Measurements from ENCODE around the gene KRIT1.

The KRIT1 gene

DNA sequence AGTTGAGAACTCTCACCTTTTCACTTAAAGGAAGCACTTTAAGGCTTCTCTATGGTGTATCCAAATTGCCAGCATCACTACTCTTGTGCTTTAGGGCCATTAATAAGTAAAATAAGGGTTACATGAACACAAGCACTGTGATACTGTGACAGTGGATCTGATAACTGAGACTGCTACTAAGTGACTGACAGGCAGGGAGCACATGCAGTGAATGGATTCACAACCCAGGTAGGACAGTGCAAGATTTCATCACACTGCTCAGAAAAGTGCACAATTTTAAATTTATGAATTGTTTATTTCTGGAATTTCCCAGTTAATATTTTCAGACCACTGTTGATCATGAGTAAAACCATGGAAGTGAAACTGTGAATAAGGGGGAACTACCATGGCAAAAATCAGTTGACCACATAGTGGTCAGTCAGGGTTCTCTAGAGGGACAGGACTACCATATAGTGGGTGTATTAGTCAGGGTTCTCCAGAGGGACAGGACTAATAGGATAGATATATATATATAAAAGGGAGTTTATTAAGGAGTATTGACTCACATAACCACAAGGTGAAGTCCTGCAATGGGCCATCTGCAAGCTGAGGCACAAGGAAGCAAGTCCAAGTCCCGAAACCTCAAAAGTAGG, 90.5 kb downstream of the KRIT1 start:
- TF ChIP-seq HDGF (IDR thresholded peaks at IDR 0.05; ENCODE audit: borderline replicate concordance) (no peak), ZNF384 (IDR thresholded peaks at IDR 0.05) (no peak), NFRKB (IDR thresholded peaks at IDR 0.05) (no peak), FOXK2 (IDR thresholded peaks at IDR 0.05) (no peak), SUZ12 (IDR thresholded peaks at IDR 0.05) (no peak), CTBP1 (IDR thresholded peaks at IDR 0.05; ENCODE audit: borderline replicate concordance) (no peak), TARDBP (IDR thresholded peaks at IDR 0.05) (no peak), FOXA1 (IDR thresholded peaks at IDR 0.05) (no peak), ELF4 (IDR thresholded peaks at IDR 0.05) (no peak), LEF1 (IDR thresholded peaks at IDR 0.05; ENCODE audit: borderline replicate concordance) (no peak), ARNT (IDR thresholded peaks at IDR 0.05) (no peak), FOXM1 (IDR thresholded peaks at IDR 0.05; ENCODE audit: borderline replicate concordance) (no peak), BHLHE40 (IDR thresholded peaks at IDR 0.05; ENCODE audit: borderline replicate concordance) (no peak), L3MBTL2 (conservative IDR thresholded peaks at IDR 0.05) (no peak), SP1 (IDR thresholded peaks at IDR 0.05) (no peak)
- TF ChIP-seq, protein P1, sequence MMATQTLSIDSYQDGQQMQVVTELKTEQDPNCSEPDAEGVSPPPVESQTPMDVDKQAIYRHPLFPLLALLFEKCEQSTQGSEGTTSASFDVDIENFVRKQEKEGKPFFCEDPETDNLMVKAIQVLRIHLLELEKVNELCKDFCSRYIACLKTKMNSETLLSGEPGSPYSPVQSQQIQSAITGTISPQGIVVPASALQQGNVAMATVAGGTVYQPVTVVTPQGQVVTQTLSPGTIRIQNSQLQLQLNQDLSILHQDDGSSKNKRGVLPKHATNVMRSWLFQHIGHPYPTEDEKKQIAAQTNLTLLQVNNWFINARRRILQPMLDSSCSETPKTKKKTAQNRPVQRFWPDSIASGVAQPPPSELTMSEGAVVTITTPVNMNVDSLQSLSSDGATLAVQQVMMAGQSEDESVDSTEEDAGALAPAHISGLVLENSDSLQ (IDR thresholded peaks at IDR 0.05) = no peak
- ChIA-PET POLR2A (no interaction called here), CTCF (no interaction called here)
- DNase-seq (ENCODE audit: extremely low spot score) = no peak

DNA sequence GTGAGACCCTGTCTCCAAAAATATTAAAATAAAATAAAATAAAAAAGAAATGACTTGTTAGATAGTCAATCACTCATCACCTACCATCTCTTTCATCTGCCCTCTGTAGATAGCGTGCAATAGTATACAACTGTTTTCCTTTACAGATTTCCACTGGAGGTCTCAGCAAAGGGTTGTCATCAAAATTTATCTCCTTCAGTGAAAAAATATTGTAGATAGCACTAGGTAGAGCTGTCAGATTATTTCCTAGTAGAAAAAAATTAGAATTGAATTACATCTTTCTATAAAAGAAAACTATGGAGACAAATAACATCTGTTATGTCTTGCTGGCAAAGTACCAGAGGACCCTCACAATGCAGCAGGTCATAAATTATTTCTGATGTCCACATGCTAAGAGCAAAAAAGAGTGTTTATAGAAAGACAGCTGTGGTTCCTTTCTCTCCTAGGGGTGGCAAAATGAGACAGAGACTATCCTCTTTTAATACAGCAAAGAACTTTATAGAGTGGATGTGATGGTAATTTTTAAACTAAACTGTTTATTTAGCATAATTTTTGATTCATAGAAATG, 95.2 kb downstream of the KRIT1 start:
- TF ChIP-seq TARDBP (IDR thresholded peaks at IDR 0.05) = no peak
- no peak for TF ChIP-seq FOXK2 (IDR thresholded peaks at IDR 0.05)
- no peak for TF ChIP-seq ARNT (IDR thresholded peaks at IDR 0.05)
- TF ChIP-seq ELF4 (IDR thresholded peaks at IDR 0.05) = no peak
- no peak for TF ChIP-seq FOXM1 (IDR thresholded peaks at IDR 0.05; ENCODE audit: borderline replicate concordance)
- no peak for TF ChIP-seq ZNF384 (IDR thresholded peaks at IDR 0.05)
- TF ChIP-seq HDGF (IDR thresholded peaks at IDR 0.05; ENCODE audit: borderline replicate concordance) = no peak
- no peak for TF ChIP-seq NFRKB (IDR thresholded peaks at IDR 0.05)
- TF ChIP-seq FOXA1 (IDR thresholded peaks at IDR 0.05) = no peak
- no peak for TF ChIP-seq SP1 (IDR thresholded peaks at IDR 0.05)
- TF ChIP-seq, protein P1 (IDR thresholded peaks at IDR 0.05) = no peak
- no peak for TF ChIP-seq LEF1 (IDR thresholded peaks at IDR 0.05; ENCODE audit: borderline replicate concordance)
- no peak for TF ChIP-seq L3MBTL2 (conservative IDR thresholded peaks at IDR 0.05)
- TF ChIP-seq CTBP1 (IDR thresholded peaks at IDR 0.05; ENCODE audit: borderline replicate concordance) = no peak
- DNase-seq (ENCODE audit: extremely low spot score) = no peak
- ChIA-PET CTCF (interaction anchor here (1.0 kb wide), 1 partner anchor 16 kb away, joined by 3 read pairs; the partner anchor contains the start of gene CYP51A1), POLR2A (no interaction called here)

DNA sequence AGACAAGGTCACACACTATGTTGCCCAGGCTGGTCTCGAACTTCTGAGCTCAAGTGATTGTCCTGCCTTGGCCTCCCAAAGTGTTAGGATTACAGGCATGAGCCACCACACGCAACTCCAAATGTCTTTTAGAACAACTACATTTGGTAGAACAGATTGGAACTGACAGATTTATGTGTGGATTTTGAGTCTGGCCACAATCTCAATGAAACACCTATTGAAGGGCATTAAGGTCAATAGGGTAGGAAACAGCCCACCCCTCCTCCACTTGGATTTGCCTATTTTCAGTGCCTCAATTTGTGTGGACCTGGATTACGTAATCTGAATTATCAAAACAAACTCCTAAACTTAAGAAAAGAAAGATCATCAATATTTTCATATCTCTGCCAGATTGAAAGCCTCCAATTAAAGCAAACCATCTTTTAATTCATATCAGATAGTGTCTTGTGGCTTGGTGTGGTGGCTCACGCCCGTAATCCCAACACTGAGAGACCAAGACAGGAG, 95.9 kb downstream of the KRIT1 start:
- POLR2A ChIA-PET = no interaction called here
- CTCF ChIA-PET = no interaction called here
- TF ChIP-seq FOXM1 (IDR thresholded peaks at IDR 0.05; ENCODE audit: borderline replicate concordance) (no peak), LEF1 (IDR thresholded peaks at IDR 0.05; ENCODE audit: borderline replicate concordance) (no peak), SP1 (IDR thresholded peaks at IDR 0.05) (no peak), TARDBP (IDR thresholded peaks at IDR 0.05) (no peak)
- no peak for DNase-seq (ENCODE audit: extremely low spot score)

All from HEK293T (cell line).